ENCODE results near the gene PALLD.
A peak's percentile ranks its signal among the peaks of the same experiment; 100 is the strongest.
"Not testable (repeated sequence)": the region's sequence is repeated elsewhere in the genome, so short reads cannot be mapped to it uniquely, and the experiment has no call there.

The PALLD gene

DNA sequence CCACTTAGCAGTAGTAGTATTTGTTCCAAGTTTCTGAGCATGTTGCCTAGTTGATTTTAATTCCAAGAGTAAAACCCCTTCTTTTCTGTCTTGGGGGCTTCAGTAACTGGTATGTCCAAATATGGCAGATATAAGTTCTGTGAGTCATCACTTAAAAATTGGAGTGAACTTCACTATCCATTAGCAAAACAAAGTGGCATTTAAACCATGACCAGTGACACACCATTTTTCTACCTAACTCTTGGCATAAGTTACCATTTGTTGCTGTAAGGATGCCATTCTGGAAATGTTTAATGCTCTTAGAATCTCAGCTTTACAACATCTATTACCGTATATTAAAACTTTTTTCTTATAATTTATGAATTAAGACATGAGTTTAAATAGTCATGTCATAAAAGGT is 411.2 kb downstream of the PALLD start:
- DNase-seq (ENCODE audit: low read depth): no peak

DNA sequence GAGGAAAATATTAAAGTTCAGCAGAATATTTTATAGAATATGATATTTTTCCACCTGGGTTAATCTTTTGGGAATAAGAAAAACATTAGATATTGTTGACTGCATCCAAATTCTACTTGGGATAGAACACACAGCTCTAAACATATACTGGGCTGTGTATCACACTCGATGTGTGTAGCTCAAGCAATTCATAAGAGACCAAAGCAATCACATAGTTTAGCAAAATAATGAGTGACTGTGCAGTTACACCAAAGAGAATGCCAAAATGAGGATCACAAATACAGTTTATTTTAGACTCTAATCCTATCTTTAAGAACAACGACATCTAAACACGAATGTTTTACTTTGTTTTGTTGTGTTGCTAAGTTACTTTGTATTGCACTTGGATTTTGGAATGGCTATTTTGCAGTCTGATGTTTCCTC is 412.0 kb downstream of the PALLD start:
- DNase-seq (ENCODE audit: low read depth): no peak

DNA sequence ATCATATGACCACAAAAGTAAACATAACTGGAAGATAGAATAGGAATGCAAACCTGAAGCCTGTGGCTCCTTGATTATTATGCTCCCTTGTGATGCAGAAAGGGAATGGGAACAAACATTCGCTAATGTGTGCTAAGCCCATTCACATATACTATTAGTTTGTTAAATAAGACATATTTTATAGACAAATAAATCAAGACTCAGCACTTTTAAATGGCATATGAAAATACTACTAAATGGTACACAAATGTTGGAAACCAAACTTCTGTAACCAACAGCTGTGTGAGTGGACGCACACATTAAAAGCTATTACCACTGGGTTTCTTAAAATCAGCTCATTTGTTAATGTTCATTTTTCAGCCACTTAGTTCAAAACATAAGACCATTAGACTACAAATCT is 417.2 kb downstream of the PALLD start:
- DNase-seq (ENCODE audit: low read depth): no peak

DNA sequence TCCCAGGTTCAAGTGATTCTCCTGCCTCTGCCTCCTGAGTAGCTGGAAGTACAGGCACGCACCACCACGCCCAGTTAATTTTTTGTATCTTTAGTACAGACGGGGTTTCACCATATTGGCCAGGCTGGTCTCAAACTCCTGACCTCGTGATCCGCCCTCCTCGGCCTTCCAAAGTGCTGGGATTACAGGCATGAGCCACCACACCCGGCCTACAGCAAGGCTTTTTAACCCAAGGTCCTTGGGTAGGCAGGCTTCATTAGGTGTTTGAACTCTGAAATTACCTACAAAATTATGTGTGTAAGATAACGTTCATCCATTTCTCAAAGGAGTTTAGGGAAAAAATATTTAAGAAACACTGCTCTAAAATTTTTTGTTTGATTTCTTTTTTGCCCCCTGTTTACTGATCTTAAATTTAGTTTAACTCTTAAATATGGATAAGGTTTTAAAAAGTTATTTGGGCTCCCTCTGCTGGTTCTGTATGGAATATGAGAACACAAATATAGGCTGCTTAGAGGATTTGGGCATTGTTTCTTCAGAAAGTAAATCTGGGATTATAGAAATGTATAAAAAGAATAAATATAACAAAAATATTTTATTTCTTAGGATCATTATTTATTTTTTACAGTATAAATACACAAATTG is 420.4 kb downstream of the PALLD start:
- peak; percentile 34 for DNase-seq (ENCODE audit: low read depth)

DNA sequence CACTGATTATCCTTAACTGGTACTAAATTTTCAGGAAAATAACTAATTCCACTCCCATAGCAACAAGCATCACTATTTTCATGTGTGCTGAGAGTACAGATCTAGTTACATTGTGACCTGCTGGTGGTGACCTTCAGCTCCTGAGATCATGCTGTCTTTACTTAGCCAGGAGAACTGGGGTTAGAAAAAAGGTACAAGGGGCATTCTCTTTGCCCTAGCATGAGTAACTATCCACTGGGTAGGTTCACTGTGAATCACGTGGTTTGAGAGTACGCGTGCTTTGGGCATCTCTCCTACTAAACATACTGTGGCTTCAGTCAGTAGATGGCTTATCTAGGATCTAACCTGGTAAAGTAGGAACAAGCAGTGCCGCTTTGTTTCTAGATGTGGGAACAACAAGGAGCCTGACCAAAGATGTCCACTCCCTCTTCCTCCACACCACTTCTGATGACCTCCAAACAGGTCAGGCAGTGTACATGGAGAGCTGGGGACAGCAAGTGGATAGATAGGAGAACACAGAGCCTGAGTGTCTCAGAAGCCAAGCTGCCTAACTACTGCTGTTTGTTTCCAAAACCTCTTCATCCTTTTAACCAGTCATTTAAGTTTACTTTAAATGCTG is 423.0 kb downstream of the PALLD start:
- DNase-seq (ENCODE audit: low read depth): no peak

DNA sequence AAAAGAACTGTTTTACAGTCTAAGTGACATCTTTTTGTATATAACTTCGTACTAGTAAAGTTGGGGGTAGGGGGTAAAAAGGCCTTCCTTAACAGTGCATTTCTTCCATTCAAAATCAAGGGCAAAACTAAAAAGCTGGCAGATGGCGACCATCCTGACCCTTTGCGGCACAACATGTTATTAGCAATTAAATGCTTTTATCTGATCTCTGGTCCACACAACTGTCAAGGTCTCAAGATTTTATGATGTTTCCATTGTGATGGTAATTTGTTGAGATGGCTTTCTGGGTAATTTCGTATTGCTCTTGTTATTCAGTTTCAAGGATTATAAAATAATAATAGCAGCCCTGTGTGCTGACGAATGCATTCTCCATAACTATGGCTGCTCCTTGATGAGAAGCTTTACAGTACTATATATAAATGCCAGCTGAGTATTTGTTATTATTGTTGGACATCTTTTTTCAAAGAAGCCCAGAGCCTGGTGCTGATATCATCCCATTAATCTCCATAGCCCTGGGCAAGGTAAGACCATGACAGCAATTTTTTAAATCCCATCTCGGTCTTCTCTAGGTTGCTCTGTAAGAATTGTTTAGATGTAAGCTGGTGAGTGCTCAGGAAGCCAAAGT is 423.7 kb downstream of the PALLD start:
- no peak for DNase-seq (ENCODE audit: low read depth)

DNA sequence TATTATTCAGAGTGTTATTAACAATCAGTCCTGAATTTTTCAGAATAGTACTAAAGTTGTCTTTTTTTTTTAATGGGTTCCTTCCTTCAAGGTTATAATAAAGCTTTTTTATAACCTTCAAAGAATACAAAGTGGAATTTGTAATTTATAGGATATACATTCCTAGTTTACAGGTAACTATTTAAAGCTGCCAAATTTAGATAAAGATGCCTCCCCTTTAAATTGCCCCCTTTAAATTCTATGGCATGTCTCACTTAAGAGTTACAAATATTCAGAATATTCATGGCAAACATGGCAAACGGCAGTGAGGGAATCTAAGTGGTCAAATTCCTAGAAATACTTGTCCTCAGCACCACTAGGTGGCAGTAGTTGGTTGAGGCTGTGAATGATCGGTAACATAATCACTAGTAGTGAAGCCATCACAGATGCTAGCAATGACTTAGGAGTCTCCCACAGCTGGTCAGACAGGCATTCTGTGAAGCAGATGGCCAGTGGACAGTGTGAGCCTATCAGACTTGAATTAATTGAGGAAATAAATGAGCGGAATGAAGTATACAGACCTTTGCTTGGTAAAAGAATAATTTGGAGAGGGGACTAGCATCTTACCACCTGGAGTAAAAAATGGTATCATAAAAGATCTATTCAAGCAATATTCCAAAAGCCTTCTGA is 426.8 kb downstream of the PALLD start:
- peak; percentile 45 for DNase-seq (ENCODE audit: low read depth)

DNA sequence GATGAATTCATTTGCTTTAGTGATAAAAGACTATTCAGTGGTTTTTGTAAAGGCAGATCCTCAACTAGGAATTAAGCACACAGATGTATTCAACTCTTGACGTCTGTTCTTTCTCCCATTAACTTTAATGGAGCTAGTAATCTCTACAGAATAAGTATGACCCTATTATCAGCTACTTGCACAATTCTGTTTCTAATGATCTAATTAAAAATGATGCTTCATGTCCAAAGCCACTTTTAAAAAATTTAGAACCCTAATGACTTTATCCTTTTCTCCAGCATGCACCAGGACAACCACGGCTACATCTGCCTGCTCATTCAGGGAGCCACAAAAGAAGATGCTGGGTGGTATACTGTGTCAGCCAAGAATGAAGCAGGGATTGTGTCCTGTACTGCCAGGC is 427.8 kb downstream of the PALLD start:
- no peak for DNase-seq (ENCODE audit: low read depth)

DNA sequence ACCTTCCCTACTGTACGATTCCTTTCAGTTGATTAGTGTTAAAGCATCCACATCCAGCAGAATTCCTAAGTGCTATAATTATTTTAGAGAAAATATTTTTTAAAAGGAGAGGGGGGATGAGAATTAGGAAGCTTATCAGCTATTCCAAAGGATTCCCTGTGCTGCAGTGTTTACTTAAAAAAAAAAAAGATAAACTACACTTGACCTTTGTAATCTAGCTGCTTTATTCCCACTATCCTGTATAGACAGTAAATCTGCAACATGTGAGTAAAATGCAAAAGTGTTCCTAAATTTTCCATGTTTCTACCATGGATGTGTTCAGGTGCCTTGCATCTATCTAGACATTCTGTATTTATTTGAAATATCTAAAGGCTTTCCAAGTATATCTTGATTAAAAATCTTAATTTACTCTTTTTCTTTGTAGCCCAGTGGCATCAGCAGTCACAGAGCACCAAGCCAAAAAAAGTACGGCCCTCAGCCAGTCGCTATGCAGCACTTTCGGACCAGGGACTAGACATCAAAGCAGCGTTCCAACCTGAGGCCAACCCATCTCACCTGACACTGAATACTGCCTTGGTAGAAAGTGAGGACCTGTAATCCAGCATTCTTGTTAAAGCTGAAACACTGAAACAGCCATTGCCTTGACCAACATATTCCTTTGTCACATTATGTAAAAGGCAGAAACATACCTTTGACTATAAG is 429.1 kb downstream of the PALLD start:
- DNase-seq (ENCODE audit: low read depth): no peak

DNA sequence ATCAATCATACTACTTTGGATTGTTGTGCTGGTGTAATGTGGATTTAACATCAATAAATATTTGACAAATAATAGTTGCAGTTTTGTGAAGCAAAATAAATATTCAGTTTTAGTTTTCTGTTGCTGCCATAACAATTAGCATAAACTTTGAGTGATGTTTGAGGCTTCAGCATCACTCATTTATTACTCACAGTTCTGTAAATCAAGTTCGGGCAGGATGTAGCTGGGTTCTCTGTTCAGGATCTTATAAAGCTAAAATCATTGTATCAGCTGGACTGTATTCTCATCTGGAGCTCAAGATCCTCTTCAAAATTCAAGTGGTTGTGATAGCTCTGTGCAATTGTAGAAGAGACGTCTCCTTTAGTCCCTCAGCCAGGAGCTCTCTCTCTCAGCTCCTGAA is 431.5 kb downstream of the PALLD start:
- no peak for DNase-seq (ENCODE audit: low read depth)

DNA sequence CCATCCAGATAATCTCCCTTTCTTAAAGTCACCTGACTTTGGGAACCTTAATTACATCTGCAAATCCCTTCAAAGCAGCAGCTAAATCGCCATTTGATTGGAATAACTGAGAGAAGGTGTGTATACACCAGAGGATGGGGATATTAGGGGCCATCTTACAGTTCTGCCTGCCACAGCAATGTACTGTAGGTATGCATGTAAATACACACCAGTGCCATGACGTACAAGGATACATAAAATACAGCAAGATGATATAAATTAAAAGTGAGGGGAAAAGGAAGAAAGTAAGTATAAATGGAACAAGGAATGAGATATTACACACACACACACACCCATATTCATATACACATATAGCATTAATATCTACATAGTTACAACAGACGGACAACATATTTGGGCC is 432.0 kb downstream of the PALLD start:
- DNase-seq (ENCODE audit: low read depth): no peak

DNA sequence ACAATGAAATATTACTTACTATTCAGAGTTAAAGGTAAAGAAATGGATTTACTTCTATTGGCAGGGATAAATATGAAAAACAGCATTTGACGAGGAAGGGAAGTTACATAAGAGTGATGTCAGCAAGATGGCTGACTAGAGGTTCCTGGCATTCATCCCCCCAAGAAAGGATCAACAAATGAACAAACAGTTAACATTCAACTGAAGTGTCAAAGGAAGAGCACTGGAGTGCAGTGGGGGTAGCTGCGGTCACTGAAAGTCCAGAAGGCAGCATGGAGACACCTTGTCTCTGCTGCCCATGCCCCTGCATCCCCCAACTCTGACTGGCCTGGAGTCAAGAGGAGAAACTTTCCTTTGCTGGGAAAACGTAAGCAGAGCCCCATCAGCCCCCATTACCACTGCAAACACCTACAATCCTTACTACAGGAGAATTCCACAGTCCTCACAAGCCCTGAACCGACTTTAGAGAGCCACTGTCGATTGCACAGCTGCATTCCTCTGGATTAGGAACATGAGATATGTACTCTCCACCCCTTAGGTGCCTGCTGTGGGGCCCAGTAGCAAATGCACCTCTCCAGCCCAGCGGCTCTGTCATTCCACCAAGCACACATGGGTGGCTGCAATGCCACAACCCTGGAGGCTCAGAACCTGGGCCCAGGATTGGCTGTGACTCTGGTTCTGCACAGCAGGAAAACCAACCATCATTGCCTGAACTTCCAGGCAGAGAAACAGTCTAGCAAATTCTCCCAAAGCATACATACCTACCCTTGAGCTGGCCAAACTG is 433.8 kb downstream of the PALLD start:
- no peak for DNase-seq (ENCODE audit: low read depth)

DNA sequence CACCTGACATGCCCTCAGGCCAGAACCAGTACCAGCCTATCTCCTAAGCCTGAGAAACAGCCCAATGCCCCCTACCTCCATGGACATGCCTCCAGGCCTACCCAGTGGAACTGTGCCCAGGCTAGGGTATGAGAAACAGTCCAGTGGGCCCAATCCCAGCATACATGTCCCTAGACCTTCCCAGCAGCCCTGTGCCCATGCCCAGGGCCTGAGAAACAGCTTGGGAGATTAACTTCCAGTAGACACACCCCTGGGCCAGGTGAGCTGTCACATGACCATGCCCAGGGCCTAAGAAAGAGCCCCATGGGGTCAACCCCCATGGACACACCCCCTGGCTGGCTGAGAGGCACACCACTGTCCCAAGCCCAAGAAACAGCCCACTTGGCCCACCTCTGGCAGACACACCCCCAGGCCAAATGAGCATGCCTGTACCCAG is 434.4 kb downstream of the PALLD start:
- no peak for DNase-seq (ENCODE audit: low read depth)

DNA sequence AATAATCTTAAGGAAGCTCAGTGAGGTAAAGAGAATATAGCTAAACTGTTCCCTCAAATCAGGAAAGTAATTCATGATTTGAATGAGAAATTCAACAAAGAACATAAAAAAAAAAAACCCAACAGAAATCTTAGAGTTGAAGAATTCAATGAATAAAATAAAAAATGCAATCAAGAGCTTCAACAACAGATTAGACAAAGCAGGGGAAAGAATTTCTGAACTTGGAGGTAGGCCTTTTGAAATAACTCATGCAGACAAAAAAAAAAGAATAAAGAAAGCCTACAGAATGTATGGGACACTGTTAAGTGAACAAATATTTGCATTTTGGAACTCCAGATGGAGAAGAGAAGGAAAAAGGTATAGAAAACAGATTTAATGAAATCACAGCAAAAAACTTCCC is 435.3 kb downstream of the PALLD start:
- no peak for DNase-seq (ENCODE audit: low read depth)

DNA sequence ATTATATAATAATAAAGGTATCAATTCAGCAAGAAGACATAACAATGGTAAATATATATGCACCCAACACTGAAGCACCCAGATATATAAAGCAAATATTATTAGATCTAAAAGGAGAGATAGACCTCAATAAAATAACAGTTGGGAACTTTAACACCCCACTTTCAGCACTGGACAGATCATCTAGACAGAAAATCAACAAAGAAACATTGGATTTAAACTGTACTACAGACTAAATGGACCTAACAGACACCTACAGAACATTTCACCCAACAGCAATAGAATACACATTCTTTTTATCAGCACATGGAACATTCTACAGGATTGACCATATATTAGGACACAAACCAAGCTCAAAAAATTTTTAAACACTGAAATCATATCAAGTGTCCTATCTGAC is 436.6 kb downstream of the PALLD start:
- DNase-seq (ENCODE audit: low read depth): no peak

DNA sequence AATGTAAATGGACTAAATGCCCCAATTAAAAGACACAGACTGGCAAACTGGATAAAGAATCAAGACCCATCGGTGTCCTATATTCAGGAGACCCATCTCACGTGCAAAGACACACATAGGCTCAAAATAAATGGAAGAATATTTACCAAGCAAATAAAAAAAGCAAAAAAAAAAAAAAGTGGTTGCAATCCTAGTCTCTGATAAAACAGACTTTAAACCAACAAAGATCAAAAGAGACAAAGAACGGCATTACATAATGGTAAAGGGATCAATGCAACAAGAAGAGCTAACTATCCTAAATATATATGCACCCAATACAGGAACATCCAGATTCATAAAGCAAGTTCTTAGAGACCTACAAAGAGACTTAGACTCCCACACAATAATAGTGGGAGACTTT is 440.6 kb downstream of the PALLD start:
- DNase-seq (ENCODE audit: low read depth): not testable (repeated sequence)

DNA sequence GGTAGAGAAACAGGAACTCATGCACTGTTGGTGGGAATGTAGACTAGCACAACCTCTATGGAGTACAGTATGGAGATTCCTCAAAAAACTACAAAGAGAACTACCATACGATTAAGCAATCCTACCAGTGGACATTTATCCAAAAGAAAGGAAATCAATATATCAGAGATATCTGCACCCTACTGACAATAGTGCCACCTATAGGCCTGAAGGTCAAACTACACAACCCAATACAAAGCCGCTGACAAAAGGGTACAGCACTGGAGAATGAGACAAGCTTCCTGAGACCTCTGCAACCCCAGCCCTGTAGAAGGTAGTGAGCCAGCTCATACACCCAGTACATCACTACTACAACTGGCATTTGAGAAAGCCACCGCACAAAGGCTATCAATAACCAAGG is 446.1 kb downstream of the PALLD start:
- no peak for DNase-seq (ENCODE audit: low read depth)

DNA sequence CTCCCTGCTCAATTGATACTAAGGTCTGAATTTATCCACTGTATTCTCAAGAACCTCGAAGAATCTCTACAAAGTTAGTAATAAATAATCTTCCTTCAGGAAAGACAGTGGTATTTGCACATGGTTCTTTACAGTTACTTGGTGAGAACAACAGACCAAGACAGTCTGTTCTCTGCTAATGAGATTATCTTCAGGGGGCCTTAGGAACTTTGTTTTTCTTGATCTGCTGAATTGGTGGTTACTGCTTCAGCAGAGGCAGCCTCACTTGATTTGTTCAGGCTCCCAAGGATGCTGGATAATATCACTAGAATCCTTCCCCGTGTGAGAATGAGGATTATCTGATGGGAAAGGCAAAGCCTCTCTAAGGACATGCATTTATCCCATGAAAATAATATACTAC is 448.4 kb downstream of the PALLD start:
- no peak for DNase-seq (ENCODE audit: low read depth)

DNA sequence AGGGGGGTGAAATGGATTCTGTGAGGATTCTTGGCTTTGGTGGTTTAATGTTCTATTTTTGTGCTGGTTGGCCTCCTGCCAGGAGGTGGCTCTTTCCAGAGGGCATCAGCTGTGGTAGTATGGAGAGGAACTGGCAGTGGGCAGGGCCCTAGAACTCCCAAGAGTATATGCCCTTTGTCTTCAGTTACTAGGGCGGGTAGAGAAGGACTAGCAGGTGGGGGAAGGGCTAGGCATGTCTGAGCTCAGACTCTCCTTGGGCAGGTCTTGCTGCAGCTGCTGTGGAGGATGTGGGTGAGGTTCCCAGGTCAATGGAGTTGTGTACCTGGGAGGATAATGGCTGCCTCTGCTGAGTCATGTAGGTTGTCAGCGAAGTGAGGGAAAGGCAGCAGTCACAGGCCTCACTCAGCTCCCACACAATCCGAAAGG is 456.0 kb downstream of the PALLD start:
- DNase-seq (ENCODE audit: low read depth): not testable (repeated sequence)

DNA sequence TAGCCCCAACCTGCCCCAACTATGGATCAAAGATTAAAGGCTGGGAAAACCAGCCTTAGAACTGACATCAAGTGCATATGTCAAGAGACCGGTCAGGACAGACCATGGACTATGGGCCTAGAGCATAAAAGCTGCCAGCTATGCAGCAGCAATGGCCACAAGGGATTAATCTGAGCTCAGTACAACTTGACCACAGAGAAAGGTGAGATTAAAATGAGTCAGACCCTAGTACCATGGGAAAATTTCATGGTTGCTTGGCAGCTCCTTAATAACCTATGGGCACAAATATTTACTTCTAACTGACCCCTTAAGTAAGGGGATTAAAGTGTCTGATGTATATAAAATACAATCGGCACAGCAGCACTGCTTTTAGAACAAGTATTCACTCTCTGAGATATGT is 458.8 kb downstream of the PALLD start:
- DNase-seq (ENCODE audit: low read depth): no peak

DNA sequence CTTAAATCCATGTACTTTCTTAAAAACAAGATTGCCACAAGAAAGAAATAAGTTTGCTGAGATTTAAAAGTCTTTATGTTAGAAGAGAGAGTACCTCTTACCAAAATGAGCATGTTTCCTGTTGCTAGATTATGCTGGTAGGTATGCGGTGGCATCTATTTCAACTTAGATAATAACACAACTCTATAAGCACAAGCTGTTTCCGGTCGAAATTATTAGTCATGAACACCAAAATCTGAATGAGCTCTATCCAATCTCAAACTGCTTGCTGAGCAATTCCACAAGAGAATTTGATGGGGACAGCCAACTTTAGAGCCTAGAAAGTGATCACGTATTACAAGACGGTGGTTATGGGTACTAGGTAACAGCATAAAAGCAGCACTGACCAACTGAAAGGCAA is 463.9 kb downstream of the PALLD start:
- DNase-seq (ENCODE audit: low read depth): no peak

DNA sequence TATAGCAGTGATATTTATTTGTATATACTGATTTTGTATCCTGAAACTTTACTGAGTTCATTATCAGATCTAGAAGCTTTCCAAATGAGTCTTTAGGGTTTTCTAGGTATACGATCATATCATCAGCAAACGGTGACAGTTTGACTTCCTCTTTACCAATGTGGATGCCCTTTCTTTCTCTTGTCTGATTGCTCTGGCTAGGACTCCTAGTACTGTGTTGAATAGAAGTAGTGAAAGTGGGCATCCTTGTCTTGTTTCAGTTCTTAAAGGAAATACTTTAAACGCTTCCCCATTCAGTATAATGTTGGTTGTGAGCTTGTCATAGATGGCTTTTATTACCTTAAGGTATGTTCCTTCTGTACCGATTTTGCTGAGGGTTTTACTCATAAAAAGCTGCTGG is 475.7 kb downstream of the PALLD start:
- no peak for DNase-seq (ENCODE audit: low read depth)
